ENCODE results near the gene TNIK.

TNIK gene

GRCh38 chr3:171250444-171250843 lies 209.8 kb downstream of the TNIK start:
- peak; percentile 47 for DNase-seq (ENCODE audit: low read depth)
- no peak overlapping the region for H3K4me3 ChIP-seq (ENCODE audit: low read depth, low read length)
- TF ChIP-seq MAX (IDR thresholded peaks at IDR 0.05; ENCODE audit: low read depth, low read length) = no peak
- no peak for TF ChIP-seq POLR2A (IDR thresholded peaks at IDR 0.05; ENCODE audit: extremely low read depth, insufficient read length)
- TF ChIP-seq CTCF (IDR thresholded peaks at IDR 0.05; ENCODE audit: low read depth, low read length) = no peak

- no peak overlapping the region for H3K4me3 ChIP-seq (ENCODE audit: low read depth, low read length)
- no peak for TF ChIP-seq CTCF (IDR thresholded peaks at IDR 0.05; ENCODE audit: low read depth, low read length)
- no peak for DNase-seq (ENCODE audit: low read depth)
These were observed 211.0 kb downstream of the TNIK start for GRCh38 chr3:171249245-171249644.

GRCh38 chr3:171248426-171249111 lies 211.6 kb downstream of the TNIK start:
- TF ChIP-seq CTCF (IDR thresholded peaks at IDR 0.05; ENCODE audit: low read depth, low read length) (no peak), POLR2A (IDR thresholded peaks at IDR 0.05; ENCODE audit: extremely low read depth, insufficient read length) (no peak), MAX (IDR thresholded peaks at IDR 0.05; ENCODE audit: low read depth, low read length) (no peak), MYC (IDR thresholded peaks at IDR 0.05; ENCODE audit: low read depth, low read length) (no peak)
- no peak overlapping the region for H3K4me3 ChIP-seq (ENCODE audit: low read depth, low read length)
- DNase-seq (ENCODE audit: low read depth) = no peak

GRCh38 chr3:171245796-171246765 lies 214.1 kb downstream of the TNIK start:
- TF ChIP-seq POLR2A (IDR thresholded peaks at IDR 0.05; ENCODE audit: extremely low read depth, insufficient read length) (no peak), CTCF (IDR thresholded peaks at IDR 0.05; ENCODE audit: low read depth, low read length) (no peak), MYC (IDR thresholded peaks at IDR 0.05; ENCODE audit: low read depth, low read length) (no peak), MAX (IDR thresholded peaks at IDR 0.05; ENCODE audit: low read depth, low read length) (no peak)
- no peak overlapping the region for H3K4me3 ChIP-seq (ENCODE audit: low read depth, low read length)
- DNase-seq (ENCODE audit: low read depth) = peak; percentile 19

GRCh38 chr3:171242951-171243350 lies 217.3 kb downstream of the TNIK start:
- DNase-seq (ENCODE audit: low read depth) = no peak
- H3K4me3 ChIP-seq (ENCODE audit: low read depth, low read length) = no peak overlapping the region
- TF ChIP-seq CTCF (IDR thresholded peaks at IDR 0.05; ENCODE audit: low read depth, low read length) (no peak), MAX (IDR thresholded peaks at IDR 0.05; ENCODE audit: low read depth, low read length) (no peak), MYC (IDR thresholded peaks at IDR 0.05; ENCODE audit: low read depth, low read length) (no peak), POLR2A (IDR thresholded peaks at IDR 0.05; ENCODE audit: extremely low read depth, insufficient read length) (no peak)

Measured in NB4 (cell line).